Stimulated activated CD8-positive, alpha-beta memory T cell treated with anti-CD3 and anti-CD28 coated beads, Interleukin-2, amount 100 ng/mL, for 1 hour (primary cell): ENCODE data around the gene CLDN16.

Source experiments
- DNase-seq, 2 donors: peaks; one replicate each; pipeline ENCODE4 v3.0.0-alpha.2; 2020; ENCODE audit warnings: low read depth in 2 of 2

The CLDN16 gene

DNA sequence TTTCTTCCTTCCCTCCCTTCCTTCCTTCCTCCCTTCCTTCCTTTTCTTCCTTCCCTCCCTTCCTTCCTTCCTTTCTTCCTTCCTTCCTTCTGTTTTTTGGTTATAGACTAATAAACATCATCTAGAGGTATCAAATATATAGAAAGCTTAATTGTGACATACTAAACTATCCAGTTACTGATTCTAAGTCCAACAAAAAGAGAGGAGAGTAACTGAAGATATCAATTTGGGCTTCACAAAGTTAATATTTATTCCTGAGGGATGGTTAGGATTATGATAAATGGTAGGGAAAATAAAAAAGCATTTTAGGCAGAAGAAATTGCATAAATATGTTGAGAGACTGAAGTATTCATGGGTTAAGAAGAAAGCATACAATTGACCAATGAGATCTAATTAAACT, 7.8 kb upstream of the CLDN16 start:
- DNase-seq: no peak

DNA sequence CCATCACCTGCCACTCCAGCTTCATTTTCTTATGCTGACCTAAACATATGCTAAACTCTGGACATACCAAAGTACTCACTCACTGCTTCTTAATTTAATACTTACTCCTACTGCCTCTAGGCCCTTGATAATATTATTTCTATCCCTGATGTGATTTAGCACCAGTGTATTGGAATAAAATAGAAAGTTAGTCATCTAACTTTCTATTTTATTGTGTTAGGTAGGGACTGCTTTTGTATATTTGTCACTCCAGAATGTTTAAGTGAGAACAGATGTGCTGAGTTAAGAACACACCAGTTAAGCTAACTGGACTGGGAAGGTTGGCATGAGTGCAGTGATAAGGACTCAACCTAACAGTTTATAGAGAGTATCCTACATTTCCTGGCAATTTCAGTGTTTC, 6.5 kb upstream of the CLDN16 start:
- no peak for DNase-seq

DNA sequence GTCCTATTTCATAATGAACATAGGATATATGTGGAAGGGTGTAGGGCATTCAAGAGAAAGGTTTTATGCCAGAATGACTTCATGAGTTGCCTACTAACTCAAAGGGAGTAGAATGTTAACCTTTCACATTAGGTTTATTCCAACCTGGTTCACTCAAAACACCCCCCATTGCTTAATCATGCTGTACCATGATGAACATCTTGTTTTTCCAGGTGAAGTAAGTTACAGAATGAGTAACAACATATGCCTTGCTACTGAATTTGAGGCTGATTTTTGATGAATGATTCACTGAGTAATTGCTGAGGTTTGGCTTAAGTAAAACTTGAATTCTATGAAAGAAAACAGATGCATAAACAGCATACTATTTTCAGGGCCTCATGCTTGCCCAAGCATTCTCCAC, 5.9 kb upstream of the CLDN16 start:
- no peak for DNase-seq

DNA sequence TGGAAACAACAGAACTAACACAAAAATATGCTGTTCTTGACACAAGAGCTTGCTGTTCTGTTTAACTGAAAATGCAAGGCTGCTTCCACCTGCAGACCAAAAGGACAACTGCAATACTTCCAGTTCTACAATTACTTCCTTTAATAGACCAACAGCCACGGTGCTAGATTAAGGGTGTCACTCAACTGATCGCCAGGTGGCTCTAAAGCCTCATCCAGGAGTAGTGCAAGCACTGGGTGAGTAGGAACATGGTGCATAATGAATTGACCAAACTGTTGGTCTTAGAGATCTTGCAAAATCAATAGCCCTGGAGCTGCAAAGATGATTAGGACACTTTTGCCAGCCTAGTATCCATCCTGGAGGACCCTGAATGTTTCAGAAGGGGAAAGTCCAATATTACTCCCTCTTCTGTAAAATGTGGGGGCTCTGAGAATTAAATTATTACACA, 3.6 kb upstream of the CLDN16 start:
- no peak for DNase-seq

DNA sequence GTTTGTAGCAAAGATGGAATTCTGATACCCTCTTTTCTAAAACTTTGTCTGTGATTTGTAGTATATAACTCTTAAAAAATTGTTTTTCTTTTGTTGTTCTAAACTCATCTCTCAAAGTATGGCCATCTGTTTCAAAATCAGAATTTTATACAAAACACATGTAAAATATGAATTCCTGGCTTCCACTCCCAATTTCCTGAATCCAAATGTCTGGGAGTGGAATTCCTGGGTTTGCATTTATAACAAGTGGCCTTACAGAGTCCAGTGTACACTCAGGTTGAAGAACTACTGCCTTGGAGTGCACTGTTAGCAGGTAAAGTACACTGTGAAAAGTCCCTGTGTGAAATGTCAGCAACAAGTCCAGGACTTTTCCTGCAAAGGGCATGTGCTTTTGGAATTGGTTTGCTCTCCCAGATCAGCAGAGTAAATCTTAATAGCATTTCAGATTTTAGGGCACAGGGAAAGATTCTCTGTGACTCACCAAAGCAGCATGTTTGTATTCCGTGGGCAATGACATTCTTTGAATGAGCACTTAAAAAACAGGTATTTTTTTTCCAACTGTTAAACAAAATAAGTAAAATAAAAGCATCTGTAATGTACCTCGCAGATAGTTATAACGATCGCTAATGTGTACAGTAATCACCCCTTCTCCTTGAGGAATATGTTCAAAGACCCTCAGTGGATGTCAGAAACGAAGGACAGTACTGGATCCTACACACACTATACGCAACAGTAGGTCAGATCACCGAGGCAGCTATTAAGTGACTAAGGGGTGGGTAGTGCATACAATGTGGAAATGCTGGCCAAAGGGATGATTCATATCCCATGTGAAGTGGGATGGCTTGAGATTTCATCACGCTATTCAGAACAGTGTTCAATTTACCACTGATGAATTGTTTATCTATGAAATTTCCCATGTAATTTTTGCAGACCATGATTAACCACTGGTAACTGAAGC, 2.0 kb upstream of the CLDN16 start:
- DNase-seq: no peak

DNA sequence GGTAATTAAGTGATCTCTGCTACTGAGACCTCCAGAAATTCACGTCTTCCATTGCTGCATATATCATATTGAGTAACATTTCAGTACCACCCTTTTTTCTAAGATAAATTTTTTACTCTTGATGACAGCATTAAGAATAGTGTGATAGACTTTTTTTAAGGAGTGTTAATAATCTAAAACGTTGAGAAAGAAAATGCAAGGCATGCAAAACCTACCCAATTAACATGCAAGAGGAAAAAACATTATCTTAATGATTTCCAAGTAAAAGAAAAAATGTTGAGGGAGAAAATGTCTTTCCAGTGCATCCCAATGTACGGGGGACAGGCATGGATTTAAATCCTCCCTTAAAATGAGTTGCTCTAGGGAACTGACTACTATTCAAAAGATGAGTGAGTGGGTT, 740 bp downstream of the CLDN16 start:
- DNase-seq: no peak

DNA sequence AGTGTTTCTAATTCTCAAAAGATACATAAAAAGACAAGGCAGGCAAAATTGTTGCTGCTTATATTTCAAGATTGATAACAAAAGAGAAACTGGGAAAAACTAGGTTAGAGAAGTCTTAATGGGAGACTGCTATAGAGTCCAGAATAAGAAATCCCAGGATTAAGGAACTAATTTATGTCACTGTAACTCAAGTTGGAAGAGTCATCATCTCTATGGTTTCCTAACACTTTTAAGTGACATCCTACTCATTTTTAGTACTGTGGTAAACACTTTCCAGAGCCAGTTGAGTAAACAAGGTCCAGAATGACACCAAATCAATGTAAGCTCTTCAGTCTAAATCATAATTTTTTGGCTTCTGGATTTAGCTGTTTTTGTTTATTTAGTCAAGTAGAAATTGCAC, 8.0 kb downstream of the CLDN16 start:
- no peak for DNase-seq

DNA sequence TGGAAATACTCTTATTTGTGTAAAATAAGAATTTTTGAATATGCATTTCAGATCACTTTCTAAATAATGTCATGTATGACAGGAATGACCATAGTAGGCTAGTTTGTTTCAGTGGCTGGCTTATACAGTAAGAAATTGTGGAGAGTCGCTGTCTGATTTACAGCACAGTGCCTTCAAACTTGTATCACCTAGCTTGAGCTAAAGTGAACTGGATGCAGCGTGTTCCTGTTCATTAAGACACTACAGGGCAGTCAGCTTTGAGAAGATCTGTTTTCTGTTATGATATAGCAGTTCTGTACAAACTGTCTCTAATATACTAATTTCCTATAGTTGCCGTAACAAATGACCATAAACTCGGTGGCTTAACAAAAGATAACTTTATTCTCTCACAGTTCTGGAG, 9.9 kb downstream of the CLDN16 start:
- DNase-seq: no peak

DNA sequence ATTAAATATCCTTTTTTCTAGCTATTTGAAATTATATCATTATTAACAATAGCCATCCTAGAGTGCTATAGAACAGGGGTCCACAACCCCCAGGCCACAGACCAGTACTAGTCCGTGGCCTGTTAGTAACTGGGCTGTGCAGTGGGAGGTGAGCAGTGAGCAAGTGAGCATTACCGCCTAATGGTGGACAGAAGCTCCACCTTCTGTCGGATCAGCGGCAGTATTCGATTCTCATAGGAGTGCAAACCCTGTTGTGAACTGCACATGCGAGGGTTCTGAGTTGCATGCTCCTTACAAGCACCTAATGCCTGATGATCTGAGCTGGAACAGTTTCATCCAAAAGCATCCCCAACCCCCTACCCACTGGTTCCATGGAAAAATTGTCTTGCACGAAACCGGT, 11.7 kb downstream of the CLDN16 start:
- no peak for DNase-seq

DNA sequence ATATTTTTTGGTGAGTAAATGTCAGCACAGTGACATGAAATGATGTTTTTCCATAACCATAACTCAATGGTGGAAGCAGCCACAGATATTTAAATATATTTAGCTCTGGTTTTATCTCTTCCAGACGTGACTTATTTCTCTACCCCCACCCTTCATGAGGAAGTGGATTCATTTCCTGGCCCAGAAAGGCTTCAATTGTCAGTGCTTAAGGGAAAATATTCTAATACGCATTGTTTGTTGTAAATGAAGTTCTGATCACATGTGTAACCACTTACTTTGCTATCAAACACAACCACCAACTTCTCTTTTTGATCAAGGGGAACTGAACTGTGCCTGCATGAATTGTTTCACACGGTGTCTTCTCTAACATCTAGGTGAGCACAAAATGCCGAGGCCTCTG, 14.0 kb downstream of the CLDN16 start:
- no peak for DNase-seq

DNA sequence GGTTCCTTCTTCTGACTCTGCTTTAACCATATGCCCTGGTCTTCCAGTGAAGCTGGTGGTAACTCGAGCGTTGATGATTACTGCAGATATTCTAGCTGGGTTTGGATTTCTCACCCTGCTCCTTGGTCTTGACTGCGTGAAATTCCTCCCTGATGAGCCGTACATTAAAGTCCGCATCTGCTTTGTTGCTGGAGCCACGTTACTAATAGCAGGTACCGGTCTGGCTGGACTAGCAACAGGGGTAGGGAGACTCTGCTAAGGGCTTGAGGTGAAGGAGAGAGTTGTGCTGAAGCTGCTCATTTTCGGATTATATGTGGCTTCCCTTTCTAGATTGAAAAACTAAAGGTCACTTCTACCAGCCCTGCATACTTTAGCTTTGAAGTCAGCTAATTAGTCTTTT, 16.8 kb downstream of the CLDN16 start:
- DNase-seq: no peak

DNA sequence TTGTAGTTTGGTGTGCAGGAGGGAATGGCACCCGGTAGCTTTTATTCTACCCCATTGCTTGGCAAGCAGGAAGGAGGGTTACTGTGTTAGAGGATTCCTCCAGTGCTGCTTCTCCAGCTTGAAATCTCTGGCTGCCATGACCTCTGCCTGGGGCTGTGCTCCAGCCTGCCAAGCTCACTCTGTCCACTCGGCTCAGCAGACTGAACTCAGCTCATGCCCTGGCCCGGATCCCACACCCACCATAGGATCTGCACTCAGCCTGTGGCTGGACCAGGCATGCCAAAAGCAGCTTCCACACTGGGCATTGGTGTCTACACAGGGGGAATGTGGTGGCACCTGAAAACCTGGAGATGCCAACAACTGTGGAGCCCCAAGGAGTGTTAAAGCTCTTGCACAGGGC, 26.3 kb downstream of the CLDN16 start:
- DNase-seq: no peak

DNA sequence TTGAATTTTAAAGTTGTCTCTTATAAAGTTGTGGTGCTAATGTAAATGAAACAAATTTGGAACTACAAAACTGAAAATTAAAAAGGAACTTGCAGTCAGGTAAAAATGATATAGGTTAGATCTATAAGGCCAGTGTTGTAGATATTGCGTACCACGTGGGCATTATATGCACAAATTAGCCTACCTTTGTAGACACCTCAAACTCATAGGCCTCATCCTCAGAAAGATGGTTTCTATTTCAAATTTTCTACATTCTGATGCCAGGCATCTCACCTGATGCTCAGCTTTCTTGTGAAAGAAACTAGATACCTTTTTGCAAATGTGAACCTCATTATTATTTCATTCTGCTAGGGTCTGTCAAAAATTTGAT, 36.1 kb downstream of the CLDN16 start:
- no peak for DNase-seq

DNA sequence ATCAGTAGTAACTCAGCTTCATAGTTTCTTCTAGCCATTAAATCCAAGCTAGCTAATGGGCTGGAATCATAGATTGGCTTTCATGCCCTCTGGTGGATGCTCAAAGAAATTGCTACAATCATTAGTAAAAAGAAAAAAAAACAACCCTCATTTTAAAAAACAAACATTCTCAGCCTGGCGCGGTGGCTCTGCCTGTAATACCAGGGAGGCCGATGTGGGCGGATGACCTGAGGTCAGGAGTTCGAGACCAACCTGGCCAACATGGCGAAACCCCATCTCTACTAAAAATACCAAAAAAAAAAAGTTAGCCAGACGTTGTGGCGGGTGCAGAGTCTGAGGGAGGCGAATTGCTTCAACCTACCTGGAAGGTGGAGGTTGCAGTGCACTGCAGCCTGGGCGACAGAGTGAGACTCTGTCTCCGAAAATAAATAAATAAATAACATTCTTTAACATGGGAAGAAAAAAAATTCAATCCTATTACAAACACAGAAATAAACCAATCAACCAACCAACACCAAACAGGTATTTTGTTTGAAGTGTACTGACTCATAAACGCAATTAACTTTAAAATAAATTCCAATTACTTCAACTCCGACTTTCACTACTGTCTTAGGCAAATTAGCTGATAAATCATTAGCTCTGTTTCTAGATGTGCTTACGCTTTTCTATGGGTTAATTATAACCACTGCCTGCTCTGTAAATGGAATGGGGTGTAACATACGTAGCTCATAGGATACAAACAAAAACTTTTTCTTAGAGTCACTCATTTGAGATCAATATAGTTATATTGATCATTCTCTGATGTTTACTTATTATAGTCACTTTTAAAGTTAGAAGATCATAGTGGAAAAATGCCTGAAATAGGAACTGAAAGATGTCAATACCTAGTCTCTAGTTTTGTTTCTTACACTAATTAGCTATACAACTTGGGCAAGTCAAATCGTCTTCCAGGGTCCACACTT, 36.8 kb downstream of the CLDN16 start:
- DNase-seq: no peak

DNA sequence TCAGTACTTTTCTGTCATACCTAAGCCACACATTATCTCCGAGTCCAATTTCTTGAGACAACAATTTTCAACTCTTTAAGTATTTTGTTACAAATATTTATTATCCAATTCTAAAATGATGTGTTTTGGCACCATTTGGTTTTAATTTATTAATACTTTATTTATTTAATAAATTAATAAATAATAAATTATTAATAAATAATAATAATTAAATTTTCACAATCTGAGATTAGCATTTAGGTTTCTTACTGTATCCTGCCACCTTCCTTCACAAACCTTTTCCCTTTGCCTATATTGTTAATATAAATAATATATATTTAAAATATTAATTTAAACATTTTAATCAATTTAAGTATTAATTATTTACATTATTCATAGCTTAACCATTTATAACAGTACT, 37.9 kb downstream of the CLDN16 start:
- no peak for DNase-seq

DNA sequence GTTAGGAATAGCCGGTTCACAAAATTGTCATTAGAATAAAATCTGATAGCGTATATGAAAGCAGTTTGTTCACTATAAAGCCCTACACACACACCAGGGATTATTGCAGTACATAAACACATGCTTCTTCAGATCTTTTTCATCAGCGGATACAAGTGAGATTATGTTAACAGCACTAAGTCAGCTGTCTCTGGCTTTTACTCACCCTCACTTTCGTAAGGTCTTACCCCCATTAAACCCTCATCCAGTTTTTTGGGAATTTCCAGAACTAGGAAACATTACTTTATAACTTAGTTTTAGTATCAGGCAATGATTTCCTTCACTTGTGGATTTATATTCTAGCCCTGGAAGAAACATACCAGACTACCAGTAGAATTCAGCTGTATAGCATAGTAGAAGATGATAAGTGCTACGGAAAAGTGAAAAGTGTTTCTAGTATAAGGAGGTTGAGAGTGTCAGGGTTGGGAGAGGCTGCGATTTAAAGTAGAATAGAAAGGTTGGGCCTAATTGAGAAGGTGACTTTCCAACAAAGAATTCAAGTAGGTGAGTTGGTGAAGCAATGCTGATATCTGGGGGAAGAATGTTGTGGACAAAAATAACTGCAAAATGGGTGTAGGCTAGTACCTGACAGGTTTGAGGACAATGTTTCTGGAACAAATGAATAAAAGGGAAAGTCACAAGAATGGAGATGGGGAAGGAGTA, 39.0 kb downstream of the CLDN16 start:
- DNase-seq: no peak

DNA sequence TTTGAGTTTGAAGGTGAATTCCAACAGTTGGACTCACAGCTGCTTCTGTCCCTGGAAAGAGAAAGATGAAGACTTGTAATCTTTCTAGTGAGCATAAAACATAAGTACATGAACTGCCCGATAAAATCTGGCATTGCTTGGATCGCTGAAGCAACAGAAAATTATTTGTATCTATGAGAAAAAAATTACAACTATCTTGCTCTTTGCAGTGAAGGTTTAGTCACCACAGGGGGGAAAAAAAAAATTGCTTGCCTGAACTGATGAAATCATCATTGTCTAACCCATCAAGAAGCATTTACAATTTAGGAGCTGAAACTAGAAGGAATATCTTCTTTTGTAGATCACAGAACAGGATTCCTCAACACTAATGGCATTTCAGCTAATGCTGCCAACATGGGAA, 41.7 kb downstream of the CLDN16 start:
- DNase-seq: no peak

DNA sequence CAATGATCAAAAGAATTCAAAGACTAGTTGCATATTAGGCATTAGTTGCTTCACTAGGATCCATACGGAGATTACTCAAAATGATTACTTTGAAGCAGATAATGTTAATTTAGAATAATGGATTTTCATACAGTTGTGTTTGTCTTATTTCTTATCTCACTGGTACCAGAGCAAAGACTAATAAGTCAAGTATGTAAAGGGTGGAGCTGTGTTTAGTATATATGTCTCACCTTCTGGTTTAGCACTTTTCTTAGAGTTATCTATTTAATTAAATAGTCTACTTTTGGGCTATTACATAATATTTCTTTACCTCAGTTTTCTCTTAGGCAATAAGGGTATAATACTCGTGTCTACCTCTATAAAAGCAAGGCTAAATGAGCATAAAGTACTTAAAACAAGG, 42.9 kb downstream of the CLDN16 start:
- no peak for DNase-seq

DNA sequence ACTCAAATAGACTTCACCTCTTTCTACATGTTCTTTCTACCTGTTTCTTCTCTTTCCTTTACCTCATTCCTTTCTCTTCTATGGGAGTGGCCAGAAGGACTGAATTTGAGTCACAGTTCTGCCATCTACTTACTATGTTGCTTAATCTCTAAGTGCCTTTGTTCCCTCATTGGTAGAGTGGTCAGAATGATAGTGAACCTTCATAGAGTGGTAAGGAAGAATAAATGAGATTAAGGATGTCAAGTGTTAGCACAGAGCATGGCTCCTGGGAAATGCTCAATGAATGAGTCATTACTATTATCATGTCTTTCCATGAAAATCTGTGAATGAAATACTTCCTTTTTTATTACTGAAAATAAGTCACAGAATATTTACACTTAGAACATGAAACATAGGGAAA, 44.3 kb downstream of the CLDN16 start:
- DNase-seq: no peak

DNA sequence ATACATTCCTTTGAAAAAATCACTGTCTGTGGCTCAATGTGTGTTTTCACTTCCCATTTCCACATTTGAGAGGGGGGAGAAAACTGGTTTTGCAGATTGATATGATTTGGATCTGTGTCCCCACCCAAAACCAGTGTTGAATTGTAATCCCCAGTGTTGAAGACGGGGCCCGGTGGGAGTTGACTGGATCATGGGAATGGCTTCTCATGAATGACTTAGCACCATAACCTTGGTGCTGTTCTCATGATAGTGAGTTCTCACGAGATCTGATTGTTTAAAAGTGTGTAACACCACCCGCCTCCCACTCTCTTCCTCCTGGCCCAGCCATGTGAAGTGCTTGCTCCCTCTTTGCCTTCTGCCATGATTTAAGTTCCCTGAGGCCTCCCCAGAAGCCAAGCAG, 45.7 kb downstream of the CLDN16 start:
- DNase-seq: no peak

DNA sequence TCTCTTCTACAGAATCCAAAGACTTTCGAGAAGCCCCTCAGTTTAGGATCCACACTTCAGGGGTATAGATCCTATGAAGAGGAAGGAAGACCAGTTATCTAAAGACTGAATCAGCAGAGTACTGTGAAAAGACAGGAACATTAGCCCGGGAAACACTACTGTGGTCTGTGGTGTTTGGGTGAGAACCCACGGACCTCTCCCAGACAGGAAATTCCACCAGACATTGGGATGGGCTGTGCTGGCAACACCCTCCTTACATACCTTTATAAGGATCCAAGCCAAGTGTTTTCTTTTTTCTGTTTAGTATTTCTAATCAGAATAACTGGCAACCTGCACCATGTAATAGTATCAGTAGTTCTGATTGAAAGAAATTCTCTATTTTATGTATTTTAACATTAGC, 47.7 kb downstream of the CLDN16 start:
- no peak for DNase-seq

DNA sequence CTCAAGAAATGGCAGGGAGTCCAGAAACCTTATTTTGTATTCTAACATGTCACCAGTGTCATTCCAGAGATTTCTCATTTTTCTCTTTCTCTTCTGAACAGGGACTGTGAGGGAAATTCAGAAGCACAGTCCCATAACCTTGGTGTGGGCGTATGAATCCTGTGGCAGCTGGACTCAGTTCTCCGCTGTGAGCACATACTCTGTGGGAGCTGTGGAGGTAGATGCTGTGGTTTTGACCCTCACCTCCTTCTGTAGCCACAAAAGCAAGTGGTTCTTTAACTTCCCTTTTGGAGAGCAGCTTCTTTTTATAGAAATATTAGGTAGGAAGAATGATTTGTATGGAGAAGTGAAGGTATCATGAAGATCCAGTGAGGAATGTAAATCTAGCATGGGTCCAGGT, 48.4 kb downstream of the CLDN16 start:
- DNase-seq: no peak
